MM.1S (cell line): Measurements from ENCODE around the gene MYO10.

Experiments used
- CTCF ChIP-seq: fragments of 300-600 bp; sonication (generic); IDR thresholded peaks from 2 replicates; pipeline ENCODE4 v1.5.1; 2016; ENCODE audit warnings: antibody characterized with exemption, low read length, mixed read lengths
- EZH2 ChIP-seq: fragments of 300-600 bp; sonication (generic); optimal IDR thresholded peaks from 2 replicates; pipeline ENCODE3; 2017; ENCODE audit warnings: low read depth, mild to moderate bottlenecking, antibody characterized with exemption, low read length, mixed read lengths
- EZH2phosphoT487 ChIP-seq: fragments of 300-600 bp; sonication (generic); IDR thresholded peaks from 2 replicates; pipeline ENCODE4 v1.6.1; 2018; ENCODE audit warnings: antibody characterized with exemption, low read length

DNA sequence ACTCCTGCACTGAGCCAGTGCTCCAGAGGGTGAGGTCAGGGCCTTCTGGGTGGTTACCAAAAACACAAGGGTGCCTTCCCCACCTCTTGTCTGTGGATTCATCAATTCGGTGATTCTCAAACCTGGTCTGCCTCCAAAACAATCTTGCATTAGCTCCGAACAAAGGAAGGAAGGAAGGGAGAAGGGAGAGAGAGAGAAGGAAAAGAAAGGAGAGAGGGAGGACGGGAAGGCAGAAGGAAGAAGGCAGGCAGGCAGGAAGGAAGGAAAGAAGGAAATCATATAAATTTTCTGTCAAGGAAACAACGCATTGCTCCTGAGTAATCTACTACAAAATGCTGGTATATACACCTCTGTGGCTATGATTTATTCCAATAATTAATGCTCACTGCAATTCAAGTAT, 39.3 kb downstream of the MYO10 start:
- TF ChIP-seq CTCF (no peak), EZH2phosphoT487 (no peak), EZH2 (no peak)
